Stimulated activated CD4-positive, alpha-beta T cell treated with anti-CD3 and anti-CD28 coated beads, Interleukin-12 subunit alpha, Interleukin-12 subunit beta, amount 100 ng/mL, for 24 hours (primary cell): ENCODE results near the gene ZNF627.
"Not testable (repeated sequence)": the region's sequence is repeated elsewhere in the genome, so short reads cannot be mapped to it uniquely, and the experiment has no call there.

Source experiments
- DNase-seq, 2 experiments: peaks; one replicate each; pipeline ENCODE4 v3.0.0-alpha.2; 2020; ENCODE audit warnings: low read depth in 2 of 2

The ZNF627 gene

GRCh38 chr19:11624069-11624463 is 26.8 kb downstream of the ZNF627 start:
- DNase-seq = no peak

GRCh38 chr19:11626252-11626651 is 29.0 kb downstream of the ZNF627 start:
- DNase-seq = no peak

GRCh38 chr19:11633223-11633622 is 35.9 kb downstream of the ZNF627 start:
- no peak for DNase-seq

GRCh38 chr19:11634018-11634662 is 36.9 kb downstream of the ZNF627 start:
- DNase-seq = not testable (repeated sequence)

- DNase-seq = no peak
These were observed 41.9 kb downstream of the ZNF627 start for GRCh38 chr19:11639245-11639601.

GRCh38 chr19:11639602-11640471 is 42.6 kb downstream of the ZNF627 start:
- DNase-seq = peak; percentile 80 to 97

- no peak for DNase-seq
These were observed 44.0 kb downstream of the ZNF627 start for GRCh38 chr19:11641244-11641643.

GRCh38 chr19:11642902-11643301 is 45.6 kb downstream of the ZNF627 start:
- no peak for DNase-seq

- no peak for DNase-seq
These were observed 52.7 kb downstream of the ZNF627 start for GRCh38 chr19:11649941-11650340.

GRCh38 chr19:11651062-11651461 is 53.8 kb downstream of the ZNF627 start:
- DNase-seq = no peak

GRCh38 chr19:11652056-11652455 is 54.8 kb downstream of the ZNF627 start:
- DNase-seq = no peak

GRCh38 chr19:11652492-11652891 is 55.2 kb downstream of the ZNF627 start:
- no peak for DNase-seq

- DNase-seq = no peak
These were observed 59.3 kb downstream of the ZNF627 start for GRCh38 chr19:11656535-11656934.

- DNase-seq = no peak
These were observed 60.0 kb downstream of the ZNF627 start for GRCh38 chr19:11657307-11657706.

GRCh38 chr19:11658970-11659369 is 61.7 kb downstream of the ZNF627 start:
- no peak for DNase-seq

- no peak for DNase-seq
These were observed 62.3 kb downstream of the ZNF627 start for GRCh38 chr19:11659612-11660011.

GRCh38 chr19:11662278-11662677 is 65.0 kb downstream of the ZNF627 start:
- no peak for DNase-seq

GRCh38 chr19:11663181-11663591 is 65.9 kb downstream of the ZNF627 start:
- no peak for DNase-seq
